ENCODE results near the gene IL17B.
"Not testable (repeated sequence)": the region's sequence is repeated elsewhere in the genome, so short reads cannot be mapped to it uniquely, and the experiment has no call there.

The IL17B gene

GRCh38 chr5:149399775-149400174, 20.7 kb upstream of the IL17B start:
- DNase-seq: no peak

- DNase-seq: not testable (repeated sequence)
Observed at GRCh38 chr5:149398747-149399266, 19.7 kb upstream of the IL17B start.

DNA sequence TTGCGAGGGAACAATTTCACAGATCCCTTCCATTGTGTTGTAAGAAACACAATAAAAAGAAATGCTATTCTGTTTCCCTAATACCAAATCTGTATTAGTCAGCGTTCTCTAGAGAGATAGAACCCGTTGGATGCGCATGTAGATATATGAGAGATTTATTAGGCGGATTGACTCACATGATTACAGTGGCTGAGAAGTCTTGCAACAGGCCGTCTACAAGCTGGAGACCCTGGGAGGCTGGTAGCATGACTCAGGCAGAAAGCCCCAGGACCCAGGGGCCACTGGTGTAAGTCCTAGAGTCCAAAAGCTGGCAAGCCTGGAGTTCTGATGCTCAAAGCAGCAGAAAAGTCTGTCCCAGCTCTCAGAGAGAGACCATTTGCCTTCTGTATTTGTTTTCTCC, 18.4 kb upstream of the IL17B start:
- no peak for DNase-seq

GRCh38 chr5:149394996-149395395, 15.9 kb upstream of the IL17B start:
- not testable (repeated sequence) for DNase-seq

GRCh38 chr5:149392718-149393117, 13.6 kb upstream of the IL17B start:
- peak; percentile 9 for DNase-seq

DNA sequence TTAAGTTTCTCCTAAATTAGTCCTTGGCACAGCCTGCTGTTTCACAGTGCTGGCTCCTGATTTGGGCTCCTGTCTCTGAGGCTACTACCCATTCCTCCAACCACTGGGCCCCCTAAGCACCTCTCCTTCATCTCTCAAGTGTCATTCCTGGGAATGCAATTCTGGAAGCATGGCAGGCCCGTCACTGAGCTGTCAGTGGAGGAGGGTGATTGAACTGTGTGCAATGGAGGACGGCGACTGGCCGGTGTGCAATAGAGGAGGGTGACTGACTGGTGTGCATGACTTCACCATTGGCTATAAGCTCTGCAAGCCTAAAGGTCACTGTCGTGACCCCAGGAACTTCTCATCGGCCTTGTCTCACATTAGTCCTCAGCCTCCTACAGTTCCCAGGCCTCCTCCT, 12.4 kb upstream of the IL17B start:
- DNase-seq: no peak

DNA sequence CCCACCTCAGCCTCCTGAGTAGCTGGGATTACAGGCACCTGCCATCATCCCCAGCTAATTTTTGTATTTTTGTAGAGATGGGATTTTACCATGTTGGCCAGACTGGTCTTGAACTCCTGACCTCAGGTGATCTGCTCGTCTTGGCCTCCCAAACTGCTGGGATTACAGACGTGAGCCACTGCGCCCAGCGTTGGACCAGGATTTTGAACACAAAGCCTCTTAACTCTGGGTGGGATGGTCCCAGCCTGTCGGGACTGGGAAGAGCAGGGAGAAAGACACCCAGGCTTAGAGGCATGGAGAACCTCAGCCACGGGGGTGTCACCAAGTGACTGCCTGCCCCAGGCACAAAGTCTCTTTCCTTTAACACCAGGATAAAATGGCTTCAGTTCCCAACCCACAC, 12.0 kb upstream of the IL17B start:
- DNase-seq: not testable (repeated sequence)

GRCh38 chr5:149389552-149390495, 10.7 kb upstream of the IL17B start:
- no peak for DNase-seq

GRCh38 chr5:149388498-149389190, 9.6 kb upstream of the IL17B start:
- no peak for DNase-seq

DNA sequence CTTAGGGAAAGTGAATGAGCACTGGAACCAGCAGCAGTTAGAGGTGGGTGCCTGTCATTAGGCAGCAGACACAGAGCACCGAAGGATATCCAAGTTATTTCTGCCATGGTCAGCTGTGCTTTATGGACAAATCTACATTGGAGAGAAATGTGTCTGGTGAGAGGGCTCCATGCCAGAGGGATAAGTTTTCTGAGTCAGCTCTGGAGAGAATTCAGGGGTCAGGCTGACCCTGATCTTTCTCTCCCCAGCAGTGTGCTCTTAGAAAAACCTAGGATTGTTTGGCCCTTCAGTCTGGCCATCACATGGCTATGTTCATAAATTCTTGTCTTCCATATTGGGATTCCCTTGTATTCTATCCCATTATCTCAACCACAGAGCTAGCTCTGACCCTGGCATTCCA, 8.9 kb upstream of the IL17B start:
- no peak for DNase-seq

- DNase-seq: no peak
Observed at GRCh38 chr5:149387081-149387631, 8.1 kb upstream of the IL17B start.

GRCh38 chr5:149386166-149386565, 7.1 kb upstream of the IL17B start:
- DNase-seq: no peak

DNA sequence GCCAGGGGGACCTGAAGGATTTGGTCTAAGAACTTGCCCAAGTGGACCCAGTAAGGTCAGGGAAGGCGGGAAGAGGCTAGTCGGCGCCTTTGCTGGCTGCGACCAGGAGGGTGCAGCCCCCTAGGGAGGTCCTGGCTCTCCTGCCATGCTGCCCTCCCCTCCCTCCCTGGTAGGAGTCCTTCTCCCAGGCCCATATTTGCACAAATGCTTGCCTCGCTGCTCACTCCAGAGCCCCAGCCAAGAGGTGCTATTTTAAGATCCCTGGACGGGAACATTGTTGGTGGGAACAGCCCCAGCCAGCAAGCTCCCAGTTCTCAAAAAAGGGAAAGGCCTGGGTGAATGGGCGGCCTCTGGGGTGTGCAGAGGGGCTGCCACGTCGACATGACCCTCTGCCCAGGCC, 4.3 kb upstream of the IL17B start:
- DNase-seq: no peak

GRCh38 chr5:149382517-149383220, 3.6 kb upstream of the IL17B start:
- no peak for DNase-seq

- peak; percentile 72 for DNase-seq
Observed at GRCh38 chr5:149381986-149382338, 2.9 kb upstream of the IL17B start.

- no peak for DNase-seq
Observed at GRCh38 chr5:149381261-149381985, 2.3 kb upstream of the IL17B start.

DNA sequence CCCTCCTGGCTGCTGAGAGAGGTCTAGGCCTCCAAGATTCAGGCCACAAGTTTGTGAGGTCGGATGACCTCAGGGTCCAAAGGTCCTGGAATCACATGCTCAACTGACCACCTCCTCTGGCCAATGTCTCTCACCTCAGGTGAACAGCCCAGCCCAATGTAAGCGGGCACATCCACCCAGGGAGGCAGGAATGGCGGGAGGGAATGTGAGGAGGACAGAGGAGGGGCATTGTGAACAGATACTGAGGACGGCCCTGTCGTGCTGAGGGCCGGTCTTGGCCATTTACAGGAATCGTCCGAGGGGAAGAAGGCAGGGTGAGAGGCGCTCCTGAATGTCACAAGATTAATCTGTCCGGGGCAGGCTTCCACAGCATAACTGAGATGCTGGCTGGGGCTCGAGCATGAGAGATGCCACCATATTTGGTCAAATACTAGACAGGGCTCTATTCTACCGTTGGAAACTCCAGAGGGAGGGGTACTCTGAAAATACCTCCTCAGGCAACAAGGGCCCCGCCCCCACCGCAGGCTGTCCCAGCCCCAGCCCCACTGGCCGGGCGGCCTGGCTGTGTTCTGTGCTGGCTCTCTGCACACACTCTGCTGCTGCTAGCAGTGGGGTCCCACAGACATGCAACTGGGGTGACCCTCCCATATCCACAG, 1.5 kb upstream of the IL17B start:
- DNase-seq: no peak

- no peak for DNase-seq
Observed at GRCh38 chr5:149379818-149380374, 804 bp upstream of the IL17B start.

GRCh38 chr5:149378241-149378820, 761 bp downstream of the IL17B start:
- no peak for DNase-seq

DNA sequence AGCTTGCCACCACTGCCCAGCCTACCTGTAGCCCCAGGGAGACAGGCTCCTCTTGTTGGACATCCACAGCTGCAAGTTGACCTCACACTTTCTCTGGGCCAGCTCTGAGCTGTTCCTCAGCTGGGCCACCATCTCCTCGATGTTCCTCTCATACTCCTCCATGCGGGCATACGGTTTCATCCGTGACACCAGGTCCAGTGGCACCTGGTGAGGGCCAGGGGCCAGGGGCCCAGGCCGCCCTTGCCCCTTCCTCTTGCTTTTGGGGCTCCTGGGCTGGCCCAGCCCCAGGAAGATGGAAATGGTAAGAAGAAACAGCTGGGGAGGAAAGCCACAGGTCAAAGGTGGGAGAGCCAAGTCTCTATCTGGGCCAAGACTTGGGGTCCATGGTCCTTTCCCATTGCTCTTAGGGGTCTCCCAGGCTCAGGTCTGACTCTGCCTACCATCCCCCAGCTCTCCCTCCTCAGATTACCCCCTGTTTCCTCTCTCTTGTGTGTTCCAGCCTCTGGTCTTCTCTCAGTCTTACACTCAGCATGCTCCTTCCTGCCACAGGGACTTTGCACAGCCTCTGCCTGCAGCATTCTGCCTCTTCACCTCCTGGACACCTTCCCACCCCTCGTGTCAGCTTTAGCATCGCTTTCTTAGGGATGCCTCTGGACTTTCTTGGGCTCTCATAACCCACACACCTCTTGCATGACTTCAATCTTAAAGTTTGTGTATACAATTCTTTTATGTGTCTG, 2.2 kb downstream of the IL17B start:
- DNase-seq: no peak

Measured in stimulated activated CD4-positive, alpha-beta T cell treated with anti-CD3 and anti-CD28 coated beads, Interleukin-1b, Interleukin-23, amount 100 ng/mL, for 48 hours (primary cell).